GM12878 (cell line): ENCODE results near the gene ODAM.

Experiments
- CBX3 ChIP-seq: fragments of 200-600 bp; sonication (generic); IDR thresholded peaks from 2 replicates; pipeline ENCODE4 v1.6.1; 2016; ENCODE audit warnings: low read depth, borderline replicate concordance
- CEBPB ChIP-seq, 2 experiments: fragments of 150-350 bp in 1 of 2; IDR thresholded peaks; 2 replicates each; pipeline ENCODE4 v1.6.1; 2012 to 2014; ENCODE audit warnings: low read depth in 2 of 2, low read length in 2 of 2, borderline replicate concordance in 1 of 2, inconsistent platforms in 1 of 2
- FOS ChIP-seq: IDR thresholded peaks from 3 replicates; pipeline ENCODE4 v1.6.1; 2011; ENCODE audit warnings: borderline replicate concordance; ENCODE audit not compliant: insufficient read length; ENCODE audit errors: extremely low read depth
- MTA3 ChIP-seq: IDR thresholded peaks from 2 replicates; pipeline ENCODE4 v1.6.1; 2012; ENCODE audit warnings: low read length, inconsistent platforms, borderline replicate concordance
- MYC ChIP-seq: IDR thresholded peaks from 2 replicates; pipeline ENCODE4 v1.6.1; 2011; ENCODE audit warnings: mild to moderate bottlenecking, low read length, moderate library complexity, inconsistent platforms; ENCODE audit not compliant: insufficient read depth, insufficient replicate concordance, insufficient read length, severe bottlenecking
- TAF1 ChIP-seq: IDR thresholded peaks from 2 replicates; pipeline ENCODE4 v1.6.1; 2011; ENCODE audit warnings: mild to moderate bottlenecking, low read depth, low read length, borderline replicate concordance
- YBX1 ChIP-seq: fragments of 450-650 bp; IDR thresholded peaks from 2 replicates; pipeline ENCODE4 v1.6.1; 2016; ENCODE audit warnings: antibody characterized with exemption
- ZNF384 ChIP-seq: IDR thresholded peaks from 2 replicates; pipeline ENCODE4 v1.6.1; 2012; ENCODE audit warnings: low read depth, mild to moderate bottlenecking, low read length, improper control_type of control experiment, borderline replicate concordance
- TF ChIP-seq, protein P1 (sequence below), 3 experiments: IDR thresholded peaks in 2 of 3; conservative IDR thresholded peaks in 1 of 3; 2 replicates each; pipeline ENCODE4 v1.5.1; 2011; ENCODE audit warnings: low read depth in 3 of 3, low read length in 3 of 3, mild to moderate bottlenecking in 3 of 3, control low read depth in 2 of 3, moderate library complexity in 2 of 3, inconsistent platforms in 1 of 3, mixed read lengths in 1 of 3; ENCODE audit not compliant: control insufficient read depth in 2 of 3, insufficient read depth in 1 of 3; ENCODE audit errors: extremely low read depth in 1 of 3
- TF ChIP-seq, protein P2 (sequence below): fragments of 150-350 bp; IDR thresholded peaks from 2 replicates; pipeline ENCODE4 v1.6.1; 2014; ENCODE audit warnings: mild to moderate bottlenecking, low read depth, low read length

DNA sequence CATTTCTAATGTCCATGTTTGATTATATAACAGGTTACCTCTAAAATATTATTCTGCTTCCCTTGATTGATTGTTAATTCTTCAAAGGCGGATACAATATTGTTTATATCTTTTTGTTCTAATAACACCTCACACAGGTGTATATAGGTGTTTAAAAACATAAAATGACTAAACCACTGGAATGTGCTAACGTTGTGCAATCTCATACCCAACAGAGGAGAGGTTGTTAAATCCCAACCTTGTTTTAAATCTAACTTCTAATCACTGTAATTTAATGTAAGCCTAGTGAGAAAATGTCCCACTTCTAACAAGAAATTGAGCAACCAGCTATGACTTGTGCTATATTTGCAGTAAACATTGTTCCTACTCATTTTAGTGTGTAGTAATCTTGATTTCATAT is 1.3 kb downstream of the ODAM start:
- TF ChIP-seq CEBPB (IDR thresholded peaks at IDR 0.05; ENCODE audit: borderline replicate concordance in 1 of 2, low read depth in 2 of 2, low read length in 2 of 2) (no peak), YBX1 (no peak), ZNF384 (no peak), TAF1 (no peak), MYC (no peak), MTA3 (no peak), FOS (no peak), CBX3 (no peak)
- TF ChIP-seq, protein P1, sequence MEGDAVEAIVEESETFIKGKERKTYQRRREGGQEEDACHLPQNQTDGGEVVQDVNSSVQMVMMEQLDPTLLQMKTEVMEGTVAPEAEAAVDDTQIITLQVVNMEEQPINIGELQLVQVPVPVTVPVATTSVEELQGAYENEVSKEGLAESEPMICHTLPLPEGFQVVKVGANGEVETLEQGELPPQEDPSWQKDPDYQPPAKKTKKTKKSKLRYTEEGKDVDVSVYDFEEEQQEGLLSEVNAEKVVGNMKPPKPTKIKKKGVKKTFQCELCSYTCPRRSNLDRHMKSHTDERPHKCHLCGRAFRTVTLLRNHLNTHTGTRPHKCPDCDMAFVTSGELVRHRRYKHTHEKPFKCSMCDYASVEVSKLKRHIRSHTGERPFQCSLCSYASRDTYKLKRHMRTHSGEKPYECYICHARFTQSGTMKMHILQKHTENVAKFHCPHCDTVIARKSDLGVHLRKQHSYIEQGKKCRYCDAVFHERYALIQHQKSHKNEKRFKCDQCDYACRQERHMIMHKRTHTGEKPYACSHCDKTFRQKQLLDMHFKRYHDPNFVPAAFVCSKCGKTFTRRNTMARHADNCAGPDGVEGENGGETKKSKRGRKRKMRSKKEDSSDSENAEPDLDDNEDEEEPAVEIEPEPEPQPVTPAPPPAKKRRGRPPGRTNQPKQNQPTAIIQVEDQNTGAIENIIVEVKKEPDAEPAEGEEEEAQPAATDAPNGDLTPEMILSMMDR (IDR thresholded peaks at IDR 0.05 in 2 of 3, conservative IDR thresholded peaks at IDR 0.05 in 1 of 3; ENCODE audit: control insufficient read depth in 2 of 3, extremely low read depth in 1 of 3, insufficient read depth in 1 of 3, low read depth in 3 of 3, low read length in 3 of 3), result no peak
- TF ChIP-seq, protein P2, sequence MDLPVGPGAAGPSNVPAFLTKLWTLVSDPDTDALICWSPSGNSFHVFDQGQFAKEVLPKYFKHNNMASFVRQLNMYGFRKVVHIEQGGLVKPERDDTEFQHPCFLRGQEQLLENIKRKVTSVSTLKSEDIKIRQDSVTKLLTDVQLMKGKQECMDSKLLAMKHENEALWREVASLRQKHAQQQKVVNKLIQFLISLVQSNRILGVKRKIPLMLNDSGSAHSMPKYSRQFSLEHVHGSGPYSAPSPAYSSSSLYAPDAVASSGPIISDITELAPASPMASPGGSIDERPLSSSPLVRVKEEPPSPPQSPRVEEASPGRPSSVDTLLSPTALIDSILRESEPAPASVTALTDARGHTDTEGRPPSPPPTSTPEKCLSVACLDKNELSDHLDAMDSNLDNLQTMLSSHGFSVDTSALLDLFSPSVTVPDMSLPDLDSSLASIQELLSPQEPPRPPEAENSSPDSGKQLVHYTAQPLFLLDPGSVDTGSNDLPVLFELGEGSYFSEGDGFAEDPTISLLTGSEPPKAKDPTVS, result no peak
